ENCODE data around the gene NWD2.

NWD2 gene

GRCh38 chr4:37216209-37216608 is 28.3 kb upstream of the NWD2 start:
- H2AFZ ChIP-seq (ENCODE audit: low read depth, low read length) = no peak overlapping the region
- TF ChIP-seq CTCF (IDR thresholded peaks at IDR 0.05; ENCODE audit: borderline replicate concordance, extremely low read depth, low read length, poor library complexity, severe bottlenecking) (no peak), EZH2 (IDR thresholded peaks at IDR 0.05; ENCODE audit: borderline replicate concordance, low read depth, low read length, severe bottlenecking) (no peak)
- peaks cover 3% of the 10 kb centered on the region for H3K27me3 ChIP-seq (ENCODE audit: insufficient read depth, low read length, poor library complexity)
- no peaks in the 10 kb centered on the region for H3K79me2 ChIP-seq (ENCODE audit: insufficient read depth, low read length)
- no peaks in the 10 kb centered on the region for H3K4me1 ChIP-seq (ENCODE audit: insufficient read depth, low read length)
- H3K4me2 ChIP-seq (ENCODE audit: insufficient read depth, low read length) = no peak overlapping the region
- no peak for ATAC-seq (ENCODE audit: insufficient read depth, low read depth)
- no peak overlapping the region for H3K27ac ChIP-seq (ENCODE audit: low read length)
- no peaks in the 10 kb centered on the region for H3K9me3 ChIP-seq (ENCODE audit: insufficient read depth, low read length, severe bottlenecking)
- H4K20me1 ChIP-seq (ENCODE audit: insufficient read depth, low read length) = no peaks in the 10 kb centered on the region
- DNase-seq = no peak
- no peaks in the 10 kb centered on the region for H3K36me3 ChIP-seq (ENCODE audit: insufficient read depth, low read length)
- H3K9ac ChIP-seq (ENCODE audit: low read depth, low read length) = no peak overlapping the region
- no peak overlapping the region for H3K4me3 ChIP-seq (ENCODE audit: low read depth in 1 of 2, low read length in 2 of 2)

DNA sequence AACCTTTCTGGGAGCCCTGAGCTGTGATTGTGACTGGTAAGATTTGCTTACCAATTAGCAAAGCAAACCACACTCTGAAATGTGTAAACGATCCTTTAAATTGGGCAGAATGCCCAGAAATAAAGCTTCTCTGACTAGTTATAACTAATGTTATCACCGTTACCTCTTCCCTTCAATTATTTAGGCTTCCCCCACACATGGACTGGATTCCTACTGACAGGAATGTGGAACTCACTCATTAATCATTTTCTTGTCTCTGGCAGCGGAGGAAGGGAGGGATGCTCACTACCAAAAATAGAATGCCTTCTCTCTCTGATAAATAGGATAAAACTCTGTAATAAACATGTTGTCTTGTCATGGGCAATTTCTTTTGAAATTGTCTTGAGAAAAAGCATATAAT is 25.3 kb upstream of the NWD2 start:
- Histone ChIP-seq H3K4me3 (ENCODE audit: low read depth in 1 of 2, low read length in 2 of 2) (no peak overlapping the region), H3K79me2 (ENCODE audit: insufficient read depth, low read length) (no peaks in the 10 kb centered on the region), H3K27me3 (ENCODE audit: insufficient read depth, low read length, poor library complexity) (peaks cover 3% of the 10 kb centered on the region), H3K36me3 (ENCODE audit: insufficient read depth, low read length) (no peaks in the 10 kb centered on the region), H3K9me3 (ENCODE audit: insufficient read depth, low read length, severe bottlenecking) (no peaks in the 10 kb centered on the region), H3K9ac (ENCODE audit: low read depth, low read length) (no peak overlapping the region), H3K4me2 (ENCODE audit: insufficient read depth, low read length) (no peak overlapping the region), H3K27ac (ENCODE audit: low read length) (no peak overlapping the region), H2AFZ (ENCODE audit: low read depth, low read length) (no peak overlapping the region), H4K20me1 (ENCODE audit: insufficient read depth, low read length) (no peaks in the 10 kb centered on the region), H3K4me1 (ENCODE audit: insufficient read depth, low read length) (no peaks in the 10 kb centered on the region)
- ATAC-seq (ENCODE audit: insufficient read depth, low read depth) = no peak
- TF ChIP-seq EZH2 (IDR thresholded peaks at IDR 0.05; ENCODE audit: borderline replicate concordance, low read depth, low read length, severe bottlenecking) (no peak), CTCF (IDR thresholded peaks at IDR 0.05; ENCODE audit: borderline replicate concordance, extremely low read depth, low read length, poor library complexity, severe bottlenecking) (no peak)
- no peak for DNase-seq

DNA sequence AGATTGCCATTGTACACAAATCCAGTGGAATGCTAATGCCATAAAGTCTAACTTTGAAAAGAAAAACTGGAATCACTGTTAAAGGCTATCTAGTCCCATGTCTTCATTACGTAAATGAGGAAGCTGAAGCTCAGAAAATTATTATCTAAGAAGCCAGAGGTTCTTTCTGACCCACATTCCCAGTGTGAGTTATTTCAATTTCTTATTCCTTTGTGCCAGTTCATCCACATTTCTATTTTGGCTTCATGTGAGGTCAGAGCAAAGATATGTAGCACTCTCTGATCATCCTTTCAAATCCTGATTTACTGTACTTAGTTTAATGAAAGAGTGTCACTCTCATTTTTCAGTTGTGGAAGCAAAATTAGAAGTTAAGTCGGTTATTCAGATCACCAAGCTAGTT is 24.6 kb upstream of the NWD2 start:
- Histone ChIP-seq H3K4me2 (ENCODE audit: insufficient read depth, low read length) (no peak overlapping the region), H4K20me1 (ENCODE audit: insufficient read depth, low read length) (no peaks in the 10 kb centered on the region), H3K9me3 (ENCODE audit: insufficient read depth, low read length, severe bottlenecking) (no peaks in the 10 kb centered on the region), H3K4me1 (ENCODE audit: insufficient read depth, low read length) (no peaks in the 10 kb centered on the region), H3K79me2 (ENCODE audit: insufficient read depth, low read length) (no peaks in the 10 kb centered on the region), H2AFZ (ENCODE audit: low read depth, low read length) (no peak overlapping the region), H3K4me3 (ENCODE audit: low read depth in 1 of 2, low read length in 2 of 2) (no peak overlapping the region), H3K27ac (ENCODE audit: low read length) (no peak overlapping the region), H3K36me3 (ENCODE audit: insufficient read depth, low read length) (no peaks in the 10 kb centered on the region), H3K27me3 (ENCODE audit: insufficient read depth, low read length, poor library complexity) (peaks cover 3% of the 10 kb centered on the region), H3K9ac (ENCODE audit: low read depth, low read length) (no peak overlapping the region)
- ATAC-seq (ENCODE audit: insufficient read depth, low read depth) (no peak), DNase-seq (no peak)
- TF ChIP-seq EZH2 (IDR thresholded peaks at IDR 0.05; ENCODE audit: borderline replicate concordance, low read depth, low read length, severe bottlenecking) (no peak), CTCF (IDR thresholded peaks at IDR 0.05; ENCODE audit: borderline replicate concordance, extremely low read depth, low read length, poor library complexity, severe bottlenecking) (no peak)

GRCh38 chr4:37220685-37221084 is 23.9 kb upstream of the NWD2 start:
- H2AFZ ChIP-seq (ENCODE audit: low read depth, low read length) = no peak overlapping the region
- DNase-seq (no peak), ATAC-seq (ENCODE audit: insufficient read depth, low read depth) (no peak)
- no peaks in the 10 kb centered on the region for H3K79me2 ChIP-seq (ENCODE audit: insufficient read depth, low read length)
- H3K27me3 ChIP-seq (ENCODE audit: insufficient read depth, low read length, poor library complexity) = peaks cover 3% of the 10 kb centered on the region
- H3K9me3 ChIP-seq (ENCODE audit: insufficient read depth, low read length, severe bottlenecking) = no peaks in the 10 kb centered on the region
- TF ChIP-seq EZH2 (IDR thresholded peaks at IDR 0.05; ENCODE audit: borderline replicate concordance, low read depth, low read length, severe bottlenecking) = no peak
- no peak for TF ChIP-seq CTCF (IDR thresholded peaks at IDR 0.05; ENCODE audit: borderline replicate concordance, extremely low read depth, low read length, poor library complexity, severe bottlenecking)
- no peaks in the 10 kb centered on the region for H3K36me3 ChIP-seq (ENCODE audit: insufficient read depth, low read length)
- no peak overlapping the region for H3K4me2 ChIP-seq (ENCODE audit: insufficient read depth, low read length)
- H4K20me1 ChIP-seq (ENCODE audit: insufficient read depth, low read length) = no peaks in the 10 kb centered on the region
- no peaks in the 10 kb centered on the region for H3K4me1 ChIP-seq (ENCODE audit: insufficient read depth, low read length)
- H3K4me3 ChIP-seq (ENCODE audit: low read depth in 1 of 2, low read length in 2 of 2) = no peak overlapping the region
- no peak overlapping the region for H3K9ac ChIP-seq (ENCODE audit: low read depth, low read length)
- no peak overlapping the region for H3K27ac ChIP-seq (ENCODE audit: low read length)
